HepG2 (cell line): Measurements from ENCODE around the gene CLIC1. TPM values are rescaled to one million over a fixed set of nuclear protein-coding genes. Genes with fewer than 3 reads are reported as not detected.

ENCODE experiments used
- BRCA1 ChIP-seq: sonication (generic); formaldehyde crosslinking; IDR thresholded peaks from 2 replicates; pipeline ENCODE4 v1.4.0; 2020; ENCODE audit warnings: missing genetic modification reagents
- MED13 ChIP-seq: sonication (generic); formaldehyde crosslinking; IDR thresholded peaks from 2 replicates; pipeline ENCODE4 v1.5.0; 2020; ENCODE audit warnings: missing genetic modification reagents
- NFKB2 ChIP-seq: sonication (generic); formaldehyde crosslinking; IDR thresholded peaks from 2 replicates; pipeline ENCODE4 v1.4.0; 2020; ENCODE audit warnings: missing genetic modification reagents, borderline replicate concordance
- POGZ ChIP-seq: sonication (generic); formaldehyde crosslinking; IDR thresholded peaks from 2 replicates; pipeline ENCODE4 v1.4.0; 2020; ENCODE audit warnings: mild to moderate bottlenecking, missing genetic modification reagents
- PRPF4 ChIP-seq: fragments of 200-400 bp; formaldehyde crosslinking; IDR thresholded peaks from 2 replicates; pipeline ENCODE4 v1.6.1; 2016; ENCODE audit warnings: low read length, low read depth; ENCODE audit not compliant: poor library complexity, severe bottlenecking
- SAFB2 ChIP-seq: sonication (generic); formaldehyde crosslinking; IDR thresholded peaks from 2 replicates; pipeline ENCODE4 v1.5.1; 2020; ENCODE audit warnings: missing genetic modification reagents, low read depth, mild to moderate bottlenecking, borderline replicate concordance
- SIX1 ChIP-seq: sonication (generic); formaldehyde crosslinking; IDR thresholded peaks from 2 replicates; pipeline ENCODE4 v1.4.0; 2020; ENCODE audit warnings: missing genetic modification reagents, borderline replicate concordance
- SMAD1 ChIP-seq: sonication (generic); formaldehyde crosslinking; IDR thresholded peaks from 2 replicates; pipeline ENCODE4 v1.4.0; 2020; ENCODE audit warnings: missing genetic modification reagents, low read depth, mild to moderate bottlenecking, borderline replicate concordance
- THYN1 ChIP-seq: sonication (generic); formaldehyde crosslinking; IDR thresholded peaks from 2 replicates; pipeline ENCODE4 v1.8.1; 2023; ENCODE audit warnings: low read depth, mild to moderate bottlenecking, moderate library complexity, missing genetic modification reagents, borderline replicate concordance
- ZC3H13 ChIP-seq: sonication (generic); formaldehyde crosslinking; IDR thresholded peaks from 2 replicates; pipeline ENCODE4 v1.8.1; 2023; ENCODE audit warnings: mild to moderate bottlenecking, missing genetic modification reagents, moderate library complexity
- ZFP36L2 ChIP-seq: sonication (generic); formaldehyde crosslinking; IDR thresholded peaks from 2 replicates; pipeline ENCODE4 v1.4.0; 2020; ENCODE audit warnings: missing genetic modification reagents
- ZNF33B ChIP-seq: sonication (generic); formaldehyde crosslinking; IDR thresholded peaks from 2 replicates; pipeline ENCODE4 v1.5.1; 2020; ENCODE audit warnings: mild to moderate bottlenecking, missing genetic modification reagents
- ZNF343 ChIP-seq: sonication (generic); formaldehyde crosslinking; IDR thresholded peaks from 2 replicates; pipeline ENCODE4 v1.4.0; 2020; ENCODE audit warnings: mild to moderate bottlenecking, missing genetic modification reagents
- ZNF460 ChIP-seq: sonication (generic); formaldehyde crosslinking; IDR thresholded peaks from 2 replicates; pipeline ENCODE4 v1.5.1; 2020; ENCODE audit warnings: missing genetic modification reagents, mild to moderate bottlenecking, borderline replicate concordance
- ZNF530 ChIP-seq: sonication (generic); formaldehyde crosslinking; IDR thresholded peaks from 2 replicates; pipeline ENCODE4 v1.5.0; 2020; ENCODE audit warnings: low read depth, mild to moderate bottlenecking, missing genetic modification reagents
- ZSCAN30 ChIP-seq: sonication (generic); formaldehyde crosslinking; IDR thresholded peaks from 2 replicates; pipeline ENCODE4 v1.5.0; 2020; ENCODE audit warnings: mild to moderate bottlenecking, missing genetic modification reagents
- polyA plus RNA-seq, 8 experiments: library from polyadenylated mRNA; depleted of rRNA in 3 of 8; stranded (reverse) in 7 of 8; unstranded in 1 of 8; fragments of >200 nt; fragmentation: Illumina TruSeq in 4 of 8; extraction: Trizol in 4 of 8; gene quantifications; 2 replicates each; pipeline versions ENCODE4 v1.2.1 to v1.2.3, GENCODE V29; 2011 to 2016; ENCODE audit warnings: low read depth in 4 of 8, missing spikeins in 1 of 8, mixed read lengths in 1 of 8; ENCODE audit not compliant: insufficient read depth in 1 of 8
- total RNA-seq, 5 experiments: library from RNA; depleted of rRNA; stranded (reverse); fragments of >200 nt; fragmentation: Illumina TruSeq; extraction: Trizol; gene quantifications; 2 replicates each; pipeline ENCODE4 v1.2.3, GENCODE V29; 2016; ENCODE audit warnings: low read depth in 1 of 5
- TF ChIP-seq, protein P1 (sequence below): sonication (generic); formaldehyde crosslinking; IDR thresholded peaks from 2 replicates; pipeline ENCODE4 v1.5.1; 2020; ENCODE audit warnings: missing genetic modification reagents, mild to moderate bottlenecking, borderline replicate concordance
- TF ChIP-seq, protein P2 (sequence below): sonication (generic); formaldehyde crosslinking; IDR thresholded peaks from 2 replicates; pipeline ENCODE4 v1.4.0; 2020; ENCODE audit warnings: missing genetic modification reagents
- TF ChIP-seq, protein P3 (sequence below): sonication (generic); formaldehyde crosslinking; IDR thresholded peaks from 2 replicates; pipeline ENCODE4 v1.4.0; 2020; ENCODE audit warnings: missing genetic modification reagents
- TF ChIP-seq, protein P4 (sequence below): sonication (generic); formaldehyde crosslinking; IDR thresholded peaks from 2 replicates; pipeline ENCODE4 v1.5.0; 2020; ENCODE audit warnings: mild to moderate bottlenecking, missing genetic modification reagents, borderline replicate concordance

CLIC1 gene
- total and polyA plus RNA-seq, 2 of the 13 experiments (the other 11 are each of a cell fraction or from before 2014, with no cell fraction given): 602 to 891 TPM

DNA sequence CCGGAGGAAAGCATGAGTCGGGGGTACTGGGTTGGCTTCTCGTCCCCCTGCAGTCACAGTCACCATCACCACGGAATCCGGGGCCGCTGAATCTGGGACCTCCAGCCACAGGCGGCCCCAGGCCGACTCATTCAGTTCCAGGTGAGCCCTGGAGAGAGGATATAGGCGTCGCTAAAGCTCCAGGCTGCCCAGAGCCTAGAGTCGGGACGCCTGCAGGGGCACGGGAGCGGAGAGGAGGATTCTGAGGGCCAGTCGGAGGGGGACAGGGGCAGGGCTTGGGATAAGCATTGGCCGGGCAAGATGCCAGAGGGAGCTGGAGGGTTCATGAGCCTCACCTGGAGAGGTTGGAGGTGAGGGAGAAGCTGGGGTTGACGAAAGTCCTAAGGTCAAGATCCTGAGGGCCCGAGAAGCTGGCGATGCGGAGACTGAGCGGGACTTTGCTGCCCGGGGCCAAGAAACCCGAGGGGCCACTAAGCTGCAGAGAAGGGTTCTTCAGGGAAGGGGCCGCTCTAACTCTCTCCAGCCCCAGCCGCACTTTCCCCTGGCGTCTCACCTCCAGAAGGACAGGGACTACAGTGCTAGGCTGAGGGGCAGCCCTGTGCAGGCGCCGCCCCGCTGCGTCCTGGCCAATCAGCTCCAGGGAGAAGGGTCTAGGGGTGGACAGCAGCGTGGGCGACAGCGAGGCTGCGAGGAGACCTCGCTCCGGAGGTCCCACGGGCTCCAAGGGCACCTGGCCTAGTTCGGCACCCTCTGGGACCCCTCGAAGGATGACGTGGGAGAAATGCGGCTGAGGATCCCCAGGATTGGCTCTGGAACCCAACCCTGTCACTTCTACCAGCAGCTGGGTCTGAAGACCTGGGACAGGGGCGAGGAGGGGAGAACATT lies 29.8 kb upstream of the CLIC1 start (continued):
- TF ChIP-seq ZC3H13 (CRISPR knock-in tag) (0 out of 2 replicates have a peak, but pooled peaks have one; percentile 40), SAFB2 (CRISPR knock-in tag) (no peak), MED13 (CRISPR knock-in tag) (no peak), ZSCAN30 (CRISPR knock-in tag) (no peak), ZNF460 (CRISPR knock-in tag) (no peak), NFKB2 (CRISPR knock-in tag) (peak; percentile 84; the same call in 1 of the 2 replicates), PRPF4 (no peak), POGZ (0 out of 2 replicates have a peak, but pooled peaks have one; percentile 53), ZNF33B (CRISPR knock-in tag) (peak; percentile 90), SIX1 (CRISPR knock-in tag) (no peak), ZNF530 (CRISPR knock-in tag) (no peak), ZNF343 (no peak), THYN1 (CRISPR knock-in tag) (no peak), SMAD1 (CRISPR knock-in tag) (no peak; the same call in 1 of the 2 replicates), BRCA1 (CRISPR knock-in tag) (no peak), ZFP36L2 (CRISPR knock-in tag) (no peak)
- TF ChIP-seq, protein P1, sequence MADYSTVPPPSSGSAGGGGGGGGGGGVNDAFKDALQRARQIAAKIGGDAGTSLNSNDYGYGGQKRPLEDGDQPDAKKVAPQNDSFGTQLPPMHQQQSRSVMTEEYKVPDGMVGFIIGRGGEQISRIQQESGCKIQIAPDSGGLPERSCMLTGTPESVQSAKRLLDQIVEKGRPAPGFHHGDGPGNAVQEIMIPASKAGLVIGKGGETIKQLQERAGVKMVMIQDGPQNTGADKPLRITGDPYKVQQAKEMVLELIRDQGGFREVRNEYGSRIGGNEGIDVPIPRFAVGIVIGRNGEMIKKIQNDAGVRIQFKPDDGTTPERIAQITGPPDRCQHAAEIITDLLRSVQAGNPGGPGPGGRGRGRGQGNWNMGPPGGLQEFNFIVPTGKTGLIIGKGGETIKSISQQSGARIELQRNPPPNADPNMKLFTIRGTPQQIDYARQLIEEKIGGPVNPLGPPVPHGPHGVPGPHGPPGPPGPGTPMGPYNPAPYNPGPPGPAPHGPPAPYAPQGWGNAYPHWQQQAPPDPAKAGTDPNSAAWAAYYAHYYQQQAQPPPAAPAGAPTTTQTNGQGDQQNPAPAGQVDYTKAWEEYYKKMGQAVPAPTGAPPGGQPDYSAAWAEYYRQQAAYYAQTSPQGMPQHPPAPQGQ (CRISPR knock-in tag): no peak
- TF ChIP-seq, protein P2, sequence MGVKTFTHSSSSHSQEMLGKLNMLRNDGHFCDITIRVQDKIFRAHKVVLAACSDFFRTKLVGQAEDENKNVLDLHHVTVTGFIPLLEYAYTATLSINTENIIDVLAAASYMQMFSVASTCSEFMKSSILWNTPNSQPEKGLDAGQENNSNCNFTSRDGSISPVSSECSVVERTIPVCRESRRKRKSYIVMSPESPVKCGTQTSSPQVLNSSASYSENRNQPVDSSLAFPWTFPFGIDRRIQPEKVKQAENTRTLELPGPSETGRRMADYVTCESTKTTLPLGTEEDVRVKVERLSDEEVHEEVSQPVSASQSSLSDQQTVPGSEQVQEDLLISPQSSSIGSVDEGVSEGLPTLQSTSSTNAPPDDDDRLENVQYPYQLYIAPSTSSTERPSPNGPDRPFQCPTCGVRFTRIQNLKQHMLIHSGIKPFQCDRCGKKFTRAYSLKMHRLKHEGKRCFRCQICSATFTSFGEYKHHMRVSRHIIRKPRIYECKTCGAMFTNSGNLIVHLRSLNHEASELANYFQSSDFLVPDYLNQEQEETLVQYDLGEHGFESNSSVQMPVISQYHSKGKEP (CRISPR knock-in tag): 0 out of 2 replicates have a peak, but pooled peaks have one; percentile 39
- TF ChIP-seq, protein P3, sequence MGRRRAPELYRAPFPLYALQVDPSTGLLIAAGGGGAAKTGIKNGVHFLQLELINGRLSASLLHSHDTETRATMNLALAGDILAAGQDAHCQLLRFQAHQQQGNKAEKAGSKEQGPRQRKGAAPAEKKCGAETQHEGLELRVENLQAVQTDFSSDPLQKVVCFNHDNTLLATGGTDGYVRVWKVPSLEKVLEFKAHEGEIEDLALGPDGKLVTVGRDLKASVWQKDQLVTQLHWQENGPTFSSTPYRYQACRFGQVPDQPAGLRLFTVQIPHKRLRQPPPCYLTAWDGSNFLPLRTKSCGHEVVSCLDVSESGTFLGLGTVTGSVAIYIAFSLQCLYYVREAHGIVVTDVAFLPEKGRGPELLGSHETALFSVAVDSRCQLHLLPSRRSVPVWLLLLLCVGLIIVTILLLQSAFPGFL (CRISPR knock-in tag): no peak
- TF ChIP-seq, protein P4, sequence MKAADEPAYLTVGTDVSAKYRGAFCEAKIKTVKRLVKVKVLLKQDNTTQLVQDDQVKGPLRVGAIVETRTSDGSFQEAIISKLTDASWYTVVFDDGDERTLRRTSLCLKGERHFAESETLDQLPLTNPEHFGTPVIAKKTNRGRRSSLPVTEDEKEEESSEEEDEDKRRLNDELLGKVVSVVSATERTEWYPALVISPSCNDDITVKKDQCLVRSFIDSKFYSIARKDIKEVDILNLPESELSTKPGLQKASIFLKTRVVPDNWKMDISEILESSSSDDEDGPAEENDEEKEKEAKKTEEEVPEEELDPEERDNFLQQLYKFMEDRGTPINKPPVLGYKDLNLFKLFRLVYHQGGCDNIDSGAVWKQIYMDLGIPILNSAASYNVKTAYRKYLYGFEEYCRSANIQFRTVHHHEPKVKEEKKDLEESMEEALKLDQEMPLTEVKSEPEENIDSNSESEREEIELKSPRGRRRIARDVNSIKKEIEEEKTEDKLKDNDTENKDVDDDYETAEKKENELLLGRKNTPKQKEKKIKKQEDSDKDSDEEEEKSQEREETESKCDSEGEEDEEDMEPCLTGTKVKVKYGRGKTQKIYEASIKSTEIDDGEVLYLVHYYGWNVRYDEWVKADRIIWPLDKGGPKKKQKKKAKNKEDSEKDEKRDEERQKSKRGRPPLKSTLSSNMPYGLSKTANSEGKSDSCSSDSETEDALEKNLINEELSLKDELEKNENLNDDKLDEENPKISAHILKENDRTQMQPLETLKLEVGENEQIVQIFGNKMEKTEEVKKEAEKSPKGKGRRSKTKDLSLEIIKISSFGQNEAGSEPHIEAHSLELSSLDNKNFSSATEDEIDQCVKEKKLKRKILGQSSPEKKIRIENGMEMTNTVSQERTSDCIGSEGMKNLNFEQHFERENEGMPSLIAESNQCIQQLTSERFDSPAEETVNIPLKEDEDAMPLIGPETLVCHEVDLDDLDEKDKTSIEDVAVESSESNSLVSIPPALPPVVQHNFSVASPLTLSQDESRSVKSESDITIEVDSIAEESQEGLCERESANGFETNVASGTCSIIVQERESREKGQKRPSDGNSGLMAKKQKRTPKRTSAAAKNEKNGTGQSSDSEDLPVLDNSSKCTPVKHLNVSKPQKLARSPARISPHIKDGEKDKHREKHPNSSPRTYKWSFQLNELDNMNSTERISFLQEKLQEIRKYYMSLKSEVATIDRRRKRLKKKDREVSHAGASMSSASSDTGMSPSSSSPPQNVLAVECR (CRISPR knock-in tag): peak; percentile 59; the same call in 1 of the 2 replicates
